Activated CD8-positive, alpha-beta T cell treated with anti-CD3 and anti-CD28 coated beads, Interleukin-2, amount 10 ng/mL, durations not matched to agents 7 days and 5 days (primary cell): ENCODE measurements around the gene BEND7. TPM values are rescaled to one million over a fixed set of nuclear protein-coding genes. Genes with fewer than 3 reads are reported as not detected.
"Not testable (repeated sequence)": the region's sequence is repeated elsewhere in the genome, so short reads cannot be mapped to it uniquely, and the experiment has no call there.

Experiments
- ATAC-seq: fragments of 150-1000 bp; cut with Tn5 transposase; one replicate; pipeline ENCODE4 v1.10.0; 2021; ENCODE audit warnings: moderate library complexity
- CTCF ChIA-PET: fragments of 350-600 bp; sonication (Branson Sonifier 250); formaldehyde crosslinking; loops from one replicate; lab custom pipeline; 2021; ENCODE audit warnings: antibody characterized with exemption; lab: Charles Lee
- POLR2A ChIA-PET: fragments of 350-600 bp; sonication (Branson Sonifier 250); formaldehyde crosslinking; loops from one replicate; lab custom pipeline; 2021; ENCODE audit warnings: antibody characterized with exemption; lab: Charles Lee
- DNase-seq: peaks from one replicate; pipeline ENCODE4 v3.0.0-alpha.2; 2020
- H3K27ac Mint-ChIP-seq: one replicate; pipeline ENCODE4 v1.8.0; 2021; ENCODE audit warnings: mild to moderate bottlenecking, mixed read lengths
- H3K27me3 Mint-ChIP-seq: one replicate; pipeline ENCODE4 v1.8.0; 2021; ENCODE audit warnings: low read depth, mixed read lengths
- H3K36me3 Mint-ChIP-seq: one replicate; pipeline ENCODE4 v1.8.0; 2021; ENCODE audit warnings: low read depth, mixed read lengths
- H3K4me1 Mint-ChIP-seq: one replicate; pipeline ENCODE4 v1.8.0; 2021; ENCODE audit warnings: low read depth, mixed read lengths
- H3K4me3 Mint-ChIP-seq: one replicate; pipeline ENCODE4 v1.8.0; 2021; ENCODE audit warnings: mild to moderate bottlenecking, mixed read lengths
- H3K9me3 Mint-ChIP-seq: one replicate; pipeline ENCODE4 v1.8.0; 2022; ENCODE audit warnings: mixed read lengths; ENCODE audit not compliant: insufficient read depth
- total RNA-seq, 2 experiments: library from RNA; stranded (reverse); gene quantifications; one replicate each; pipeline ENCODE4 v1.2.3, GENCODE V29; 2021

BEND7 gene
- total RNA-seq, 2 experiments from 2014 or later, result not detected

- no peaks in the 10 kb centered on the region for H3K4me1 Mint-ChIP-seq
- ChIA-PET CTCF (interaction anchor here (1.3 kb wide), 1 partner anchor 27 kb away, joined by 4 read pairs; no protein-coding TSS in a partner anchor), POLR2A (no interaction called here)
- ATAC-seq, result no peak
- peaks cover 4% of the 10 kb centered on the region for H3K27me3 Mint-ChIP-seq
- DNase-seq, result no peak
- H3K36me3 Mint-ChIP-seq, result no peaks in the 10 kb centered on the region
- no peak overlapping the region for H3K4me3 Mint-ChIP-seq
- no peaks in the 10 kb centered on the region for H3K9me3 Mint-ChIP-seq
- H3K27ac Mint-ChIP-seq, result no peak overlapping the region
These were observed 115.9 kb downstream of the BEND7 start for GRCh38 chr10:13412894-13413293.

DNA sequence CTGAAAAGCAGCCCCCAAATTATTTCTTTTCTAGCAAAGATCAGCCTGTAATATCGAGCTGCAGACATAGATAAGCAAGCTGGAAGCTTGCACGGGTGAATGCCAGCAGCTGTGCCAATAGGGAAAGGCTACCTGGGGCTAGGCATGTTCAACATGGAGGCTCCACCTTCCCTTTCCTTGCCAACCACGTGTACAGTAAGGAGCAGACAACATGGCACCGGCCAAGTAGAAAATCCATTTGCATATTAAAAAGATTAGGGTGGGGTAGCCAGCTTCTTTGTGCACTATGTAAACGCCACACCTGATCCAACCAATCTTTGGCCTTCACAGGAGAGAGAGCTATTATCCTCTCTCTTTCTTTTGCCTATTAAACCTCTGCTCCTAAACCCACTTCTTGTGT, 124.0 kb downstream of the BEND7 start:
- ATAC-seq, result no peak
- H3K36me3 Mint-ChIP-seq, result no peaks in the 10 kb centered on the region
- no peaks in the 10 kb centered on the region for H3K9me3 Mint-ChIP-seq
- no peaks in the 10 kb centered on the region for H3K4me1 Mint-ChIP-seq
- ChIA-PET POLR2A (interaction anchor here (0.6 kb wide), 1 partner anchor 97 kb away, joined by 4 read pairs; no protein-coding TSS in a partner anchor), CTCF (interaction anchor here (0.9 kb wide), 1 partner anchor 33 kb away, joined by 3 read pairs; no protein-coding TSS in a partner anchor)
- peaks cover 2% of the 10 kb centered on the region for H3K27me3 Mint-ChIP-seq
- H3K27ac Mint-ChIP-seq, result no peak overlapping the region
- DNase-seq, result no peak
- no peak overlapping the region for H3K4me3 Mint-ChIP-seq

GRCh38 chr10:13404305-13404759, 124.5 kb downstream of the BEND7 start:
- Mint-ChIP-seq H3K4me3 (no peak overlapping the region), H3K36me3 (no peaks in the 10 kb centered on the region), H3K27me3 (peaks cover 4% of the 10 kb centered on the region), H3K27ac (no peak overlapping the region), H3K4me1 (no peaks in the 10 kb centered on the region), H3K9me3 (no peaks in the 10 kb centered on the region)
- CTCF ChIA-PET, result interaction anchor here (0.9 kb wide), 1 partner anchor 32 kb away, joined by 3 read pairs; no protein-coding TSS in a partner anchor
- ATAC-seq, result no peak
- no peak for DNase-seq
- POLR2A ChIA-PET, result interaction anchor here (0.6 kb wide), 1 partner anchor 97 kb away, joined by 4 read pairs; no protein-coding TSS in a partner anchor

GRCh38 chr10:13403426-13403825, 125.4 kb downstream of the BEND7 start:
- H3K27ac Mint-ChIP-seq, H3K4me1 Mint-ChIP-seq, H3K9me3 Mint-ChIP-seq, H3K36me3 Mint-ChIP-seq, DNase-seq, POLR2A ChIA-PET, CTCF ChIA-PET, ATAC-seq, H3K4me3 Mint-ChIP-seq, H3K27me3 Mint-ChIP-seq: not testable (repeated sequence)

DNA sequence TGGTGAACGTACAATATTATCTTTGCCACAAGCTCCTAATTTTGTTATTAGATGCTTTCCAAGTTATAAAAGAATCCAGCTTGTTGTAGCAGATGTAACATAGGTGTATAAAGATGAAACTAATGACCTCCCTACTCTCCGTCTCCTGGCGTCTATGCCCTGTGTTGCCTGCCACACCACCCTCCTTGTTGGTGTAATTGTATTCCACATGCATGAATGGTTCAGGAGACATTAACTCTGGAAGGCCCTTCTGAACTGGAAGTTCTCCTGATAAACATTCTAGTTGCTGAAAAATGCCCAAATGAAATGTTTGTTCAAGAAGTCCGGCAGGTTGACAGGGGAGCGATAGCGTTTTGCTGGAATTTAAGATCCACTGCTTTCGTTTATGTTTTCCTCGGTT, 126.8 kb downstream of the BEND7 start:
- CTCF ChIA-PET, result interaction anchor here (0.6 kb wide), 1 partner anchor 726 kb away, joined by 4 read pairs; no protein-coding TSS in a partner anchor
- POLR2A ChIA-PET, result interaction anchor here (0.6 kb wide), 1 partner anchor 1392 kb away, joined by 3 read pairs; no protein-coding TSS in a partner anchor
- Mint-ChIP-seq H3K27ac (no peak overlapping the region), H3K4me3 (no peak overlapping the region), H3K27me3 (peaks cover 4% of the 10 kb centered on the region), H3K36me3 (no peaks in the 10 kb centered on the region), H3K4me1 (no peaks in the 10 kb centered on the region), H3K9me3 (no peaks in the 10 kb centered on the region)
- DNase-seq (no peak), ATAC-seq (no peak)

GRCh38 chr10:13401142-13401541, 127.7 kb downstream of the BEND7 start:
- CTCF ChIA-PET, result no interaction called here
- Mint-ChIP-seq H3K27me3 (peaks cover 4% of the 10 kb centered on the region), H3K4me1 (no peaks in the 10 kb centered on the region), H3K9me3 (no peaks in the 10 kb centered on the region), H3K36me3 (no peaks in the 10 kb centered on the region), H3K4me3 (no peak overlapping the region), H3K27ac (no peak overlapping the region)
- POLR2A ChIA-PET, result no interaction called here
- ATAC-seq, result no peak
- no peak for DNase-seq

DNA sequence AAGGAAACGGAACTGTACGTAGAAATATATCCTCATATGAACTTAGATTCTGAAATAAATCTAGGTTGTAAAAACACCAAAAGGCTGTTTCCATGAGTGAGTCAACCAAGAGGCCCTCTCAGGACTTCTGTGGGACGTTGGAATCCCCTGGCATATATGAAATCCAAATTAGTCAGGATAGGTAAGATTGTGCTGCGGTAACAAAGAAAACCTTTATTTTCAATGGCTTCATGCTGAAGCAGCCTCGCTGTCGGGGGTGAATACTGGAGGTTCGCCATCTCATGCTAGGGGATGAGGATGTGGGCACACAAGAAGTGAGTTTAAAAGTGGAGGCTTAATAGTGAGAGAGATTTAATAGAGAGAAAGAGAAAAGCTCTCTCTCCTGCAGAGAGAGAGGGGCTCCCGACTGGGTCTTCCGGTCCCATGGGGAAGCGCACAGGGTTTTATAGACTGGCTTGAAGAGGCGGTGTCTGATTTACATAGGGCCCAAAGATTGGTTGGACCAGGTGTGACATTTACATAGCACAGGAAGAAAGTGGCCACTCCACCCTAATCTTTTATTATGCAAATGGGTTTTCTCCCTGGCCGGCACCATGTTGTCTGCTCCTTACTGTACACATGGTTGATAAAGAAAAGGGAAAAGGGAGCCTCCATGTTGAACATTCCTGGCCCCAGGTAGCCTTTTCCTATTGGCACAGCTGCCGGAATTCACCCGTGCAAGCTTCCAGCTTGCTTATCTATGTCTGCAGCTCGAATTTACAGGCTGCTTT, 128.4 kb downstream of the BEND7 start:
- DNase-seq (no peak), ATAC-seq (no peak)
- Mint-ChIP-seq H3K27ac (no peak overlapping the region), H3K4me1 (no peaks in the 10 kb centered on the region), H3K36me3 (no peaks in the 10 kb centered on the region), H3K9me3 (no peaks in the 10 kb centered on the region), H3K4me3 (no peak overlapping the region), H3K27me3 (peaks cover 4% of the 10 kb centered on the region)
- ChIA-PET CTCF (no interaction called here), POLR2A (no interaction called here)

GRCh38 chr10:13399752-13400151, 129.1 kb downstream of the BEND7 start:
- Mint-ChIP-seq H3K9me3 (no peaks in the 10 kb centered on the region), H3K4me1 (no peaks in the 10 kb centered on the region), H3K27ac (no peak overlapping the region), H3K4me3 (no peak overlapping the region), H3K36me3 (no peaks in the 10 kb centered on the region), H3K27me3 (peaks cover 4% of the 10 kb centered on the region)
- POLR2A ChIA-PET, result no interaction called here
- no peak for DNase-seq
- CTCF ChIA-PET, result interaction anchor here (1.2 kb wide), 1 partner anchor 28 kb away, joined by 4 read pairs; no protein-coding TSS in a partner anchor
- ATAC-seq, result no peak

DNA sequence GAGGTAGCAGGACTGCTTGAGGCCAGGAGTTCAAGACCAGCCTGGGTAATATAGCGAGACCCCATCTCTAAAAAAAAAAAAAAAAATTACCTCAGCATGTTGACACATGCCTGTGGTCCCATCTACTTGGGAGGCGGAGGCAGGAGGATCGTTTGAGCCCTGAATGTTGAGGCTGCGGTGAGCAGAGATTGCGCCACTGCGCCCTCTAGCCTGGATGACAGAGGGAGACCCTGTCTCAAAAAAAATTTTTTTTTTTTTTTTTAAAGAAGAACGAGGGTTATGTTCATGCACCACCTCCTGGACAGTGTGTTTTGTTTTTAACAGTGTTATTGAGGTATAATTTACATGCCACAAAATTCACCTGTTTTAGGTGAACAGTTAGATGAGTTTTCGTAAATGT, 129.6 kb downstream of the BEND7 start:
- CTCF ChIA-PET, result interaction anchor here (1.2 kb wide), 1 partner anchor 27 kb away, joined by 4 read pairs; no protein-coding TSS in a partner anchor
- H3K4me3 Mint-ChIP-seq, result no peak overlapping the region
- no peak for ATAC-seq

DNA sequence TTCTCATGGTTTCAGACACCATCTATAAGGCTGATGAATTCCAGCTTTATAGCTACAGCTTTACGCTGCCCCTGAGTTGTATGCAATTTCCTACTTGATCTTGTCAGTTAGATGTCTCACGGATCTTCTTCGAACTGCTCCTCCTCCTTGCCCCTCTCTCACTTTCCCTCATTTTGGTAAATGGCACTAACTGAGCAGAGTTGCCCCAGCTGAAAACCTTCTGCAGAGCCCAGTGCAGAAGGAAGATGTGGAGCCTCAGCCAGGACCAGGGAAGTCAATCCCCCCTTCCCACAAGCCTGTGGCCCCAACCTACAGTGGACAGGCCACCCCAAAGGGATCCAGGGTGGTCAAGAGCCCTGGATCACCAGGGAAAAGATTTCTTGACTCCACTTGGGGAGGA, 131.8 kb downstream of the BEND7 start:
- Mint-ChIP-seq H3K4me1 (no peaks in the 10 kb centered on the region), H3K27ac (no peak overlapping the region), H3K4me3 (no peak overlapping the region), H3K9me3 (no peaks in the 10 kb centered on the region), H3K36me3 (no peaks in the 10 kb centered on the region), H3K27me3 (peaks cover 2% of the 10 kb centered on the region)
- POLR2A ChIA-PET, result no interaction called here
- DNase-seq (no peak), ATAC-seq (no peak)
- CTCF ChIA-PET, result no interaction called here

More for the DNA sequence above, 129.6 kb downstream of the BEND7 start:
- Mint-ChIP-seq H3K27me3 (peaks cover 4% of the 10 kb centered on the region), H3K27ac (no peak overlapping the region), H3K9me3 (no peaks in the 10 kb centered on the region), H3K36me3 (no peaks in the 10 kb centered on the region), H3K4me1 (no peaks in the 10 kb centered on the region)
- POLR2A ChIA-PET, result no interaction called here
- no peak for DNase-seq

- Mint-ChIP-seq H3K27ac (no peak overlapping the region), H3K27me3 (peaks cover 4% of the 10 kb centered on the region), H3K9me3 (no peaks in the 10 kb centered on the region), H3K4me1 (no peaks in the 10 kb centered on the region), H3K4me3 (no peak overlapping the region), H3K36me3 (no peaks in the 10 kb centered on the region)
- ATAC-seq (no peak), DNase-seq (no peak)
- ChIA-PET CTCF (no interaction called here), POLR2A (interaction anchor here (0.7 kb wide), 1 partner anchor 415 kb away, joined by 3 read pairs; no protein-coding TSS in a partner anchor)
These were observed 132.4 kb downstream of the BEND7 start for GRCh38 chr10:13396369-13396768.

DNA sequence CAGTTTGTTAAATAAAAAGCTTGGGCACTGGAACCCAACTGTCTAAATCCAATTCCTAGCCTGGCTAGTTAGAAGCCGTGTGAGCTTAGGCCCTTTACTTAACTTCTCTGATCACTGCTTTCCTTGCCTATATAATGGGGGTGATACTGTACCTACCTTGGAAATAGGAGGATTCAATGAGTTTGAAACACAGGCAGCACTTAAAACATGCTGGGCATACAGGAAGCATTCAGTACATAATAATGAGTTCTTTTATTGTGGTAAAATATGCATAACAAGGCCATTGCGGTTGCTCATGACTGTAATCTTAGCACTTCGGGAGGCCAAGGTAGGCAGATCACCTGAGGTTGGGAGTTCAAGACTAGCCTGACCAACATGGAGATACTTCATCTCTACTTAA, 133.3 kb downstream of the BEND7 start:
- DNase-seq (no peak), ATAC-seq (no peak)
- H3K4me1 Mint-ChIP-seq, result no peaks in the 10 kb centered on the region
- CTCF ChIA-PET, result no interaction called here
- H3K9me3 Mint-ChIP-seq, result no peaks in the 10 kb centered on the region
- POLR2A ChIA-PET, result no interaction called here
- no peak overlapping the region for H3K4me3 Mint-ChIP-seq
- H3K27ac Mint-ChIP-seq, result no peak overlapping the region
- H3K27me3 Mint-ChIP-seq, result peaks cover 5% of the 10 kb centered on the region
- H3K36me3 Mint-ChIP-seq, result no peaks in the 10 kb centered on the region
